ENCODE data around the gene GABRG3.

DNA sequence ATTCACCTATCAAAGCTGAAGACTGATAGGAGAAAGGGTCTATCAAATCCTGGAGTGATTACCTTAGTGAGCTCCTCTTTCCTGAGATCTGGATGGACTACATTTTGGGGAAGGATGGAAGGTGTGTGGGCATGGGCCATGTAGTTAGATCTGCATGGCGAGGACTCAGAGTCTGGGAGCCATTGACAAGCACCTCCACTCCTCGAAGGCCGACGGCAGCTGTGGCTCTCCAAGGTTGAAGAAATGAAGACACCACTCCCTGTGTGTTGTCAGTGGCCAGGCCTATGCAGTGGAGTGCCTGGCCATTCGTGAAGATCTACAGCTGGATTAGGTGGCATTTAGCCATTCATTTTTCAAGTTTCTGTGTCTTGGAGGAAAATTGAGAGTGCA, 509.2 kb downstream of the GABRG3 start:
- TF ChIP-seq, protein P1, sequence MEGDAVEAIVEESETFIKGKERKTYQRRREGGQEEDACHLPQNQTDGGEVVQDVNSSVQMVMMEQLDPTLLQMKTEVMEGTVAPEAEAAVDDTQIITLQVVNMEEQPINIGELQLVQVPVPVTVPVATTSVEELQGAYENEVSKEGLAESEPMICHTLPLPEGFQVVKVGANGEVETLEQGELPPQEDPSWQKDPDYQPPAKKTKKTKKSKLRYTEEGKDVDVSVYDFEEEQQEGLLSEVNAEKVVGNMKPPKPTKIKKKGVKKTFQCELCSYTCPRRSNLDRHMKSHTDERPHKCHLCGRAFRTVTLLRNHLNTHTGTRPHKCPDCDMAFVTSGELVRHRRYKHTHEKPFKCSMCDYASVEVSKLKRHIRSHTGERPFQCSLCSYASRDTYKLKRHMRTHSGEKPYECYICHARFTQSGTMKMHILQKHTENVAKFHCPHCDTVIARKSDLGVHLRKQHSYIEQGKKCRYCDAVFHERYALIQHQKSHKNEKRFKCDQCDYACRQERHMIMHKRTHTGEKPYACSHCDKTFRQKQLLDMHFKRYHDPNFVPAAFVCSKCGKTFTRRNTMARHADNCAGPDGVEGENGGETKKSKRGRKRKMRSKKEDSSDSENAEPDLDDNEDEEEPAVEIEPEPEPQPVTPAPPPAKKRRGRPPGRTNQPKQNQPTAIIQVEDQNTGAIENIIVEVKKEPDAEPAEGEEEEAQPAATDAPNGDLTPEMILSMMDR (IDR thresholded peaks at IDR 0.05) = no peak
- TF ChIP-seq POLR2A (IDR thresholded peaks at IDR 0.05) (no peak), POLR2AphosphoS5 (IDR thresholded peaks at IDR 0.05; ENCODE audit: insufficient read depth in 1 of 2, low read depth in 1 of 2) (no peak)

Measured in vagina (tissue), 2 donors.